Measurements from ENCODE around the gene EMCN. TPM values are rescaled to one million over a fixed set of nuclear protein-coding genes. Genes with fewer than 3 reads are reported as not detected.
"Not testable (repeated sequence)": the region's sequence is repeated elsewhere in the genome, so short reads cannot be mapped to it uniquely, and the experiment has no call there.

The EMCN gene
- total RNA-seq, 1 donor from 2014 or later = 53.3 TPM

GRCh38 chr4:100547541-100548199 is 29.8 kb upstream of the EMCN start:
- no peak overlapping the region for H3K4me3 ChIP-seq
- no peak overlapping the region for H3K27ac ChIP-seq
- DNase-seq = no peak
- intact Hi-C loops (cut with DNase I) = no loop called here
- TF ChIP-seq CTCF (IDR thresholded peaks at IDR 0.05) = no peak
- H3K4me1 ChIP-seq = no peaks in the 10 kb centered on the region
- H3K36me3 ChIP-seq = no peaks in the 10 kb centered on the region
- ATAC-seq = no peak
- no peaks in the 10 kb centered on the region for H3K9me3 ChIP-seq
- H3K27me3 ChIP-seq (ENCODE audit: low read depth) = no peaks in the 10 kb centered on the region

DNA sequence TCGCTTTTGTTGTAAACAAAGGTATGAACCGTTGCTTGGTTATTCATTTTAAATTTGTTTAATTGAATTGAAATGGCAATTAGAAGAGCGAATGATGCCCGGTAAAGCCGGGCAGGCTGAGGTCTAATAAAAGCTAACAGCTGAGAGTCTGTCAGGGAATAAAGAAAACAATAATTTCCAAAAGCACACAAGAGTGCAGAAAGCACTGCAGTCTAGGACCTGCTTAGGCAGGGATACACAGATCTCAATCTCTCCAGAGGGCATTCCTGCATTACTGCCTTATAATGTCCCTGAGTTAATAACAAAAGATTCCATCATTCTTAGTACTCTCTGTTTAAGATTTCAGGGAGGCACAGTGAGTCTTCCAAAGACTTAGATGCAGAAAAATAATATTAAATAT is 27.6 kb upstream of the EMCN start:
- H3K27ac ChIP-seq = no peak overlapping the region
- H3K4me3 ChIP-seq = no peak overlapping the region
- no peak for DNase-seq
- intact Hi-C loops (cut with DNase I) = no loop called here
- H3K9me3 ChIP-seq = no peaks in the 10 kb centered on the region
- no peaks in the 10 kb centered on the region for H3K36me3 ChIP-seq
- ATAC-seq = no peak
- no peak for TF ChIP-seq CTCF (IDR thresholded peaks at IDR 0.05)
- no peaks in the 10 kb centered on the region for H3K27me3 ChIP-seq (ENCODE audit: low read depth)
- no peaks in the 10 kb centered on the region for H3K4me1 ChIP-seq

- intact Hi-C loops (cut with DNase I) = no loop called here
- DNase-seq (no peak), ATAC-seq (no peak)
- no peak for TF ChIP-seq CTCF (IDR thresholded peaks at IDR 0.05)
- Histone ChIP-seq H3K9me3 (peaks cover 5% of the 10 kb centered on the region), H3K36me3 (no peaks in the 10 kb centered on the region), H3K4me1 (no peaks in the 10 kb centered on the region), H3K27ac (no peak overlapping the region), H3K27me3 (ENCODE audit: low read depth) (no peaks in the 10 kb centered on the region), H3K4me3 (no peak overlapping the region)
Measured at GRCh38 chr4:100540131-100540530, 22.3 kb upstream of the EMCN start.

- Histone ChIP-seq H3K36me3 (no peaks in the 10 kb centered on the region), H3K9me3 (peaks cover 5% of the 10 kb centered on the region), H3K4me1 (no peaks in the 10 kb centered on the region), H3K27me3 (ENCODE audit: low read depth) (no peaks in the 10 kb centered on the region), H3K27ac (no peak overlapping the region), H3K4me3 (no peak overlapping the region)
- TF ChIP-seq CTCF (IDR thresholded peaks at IDR 0.05) = no peak
- DNase-seq (no peak), ATAC-seq (no peak)
- intact Hi-C loops (cut with DNase I) = no loop called here
Measured at GRCh38 chr4:100539706-100540105, 21.9 kb upstream of the EMCN start.

- H3K9me3 ChIP-seq = peaks cover 5% of the 10 kb centered on the region
- no peaks in the 10 kb centered on the region for H3K36me3 ChIP-seq
- no peaks in the 10 kb centered on the region for H3K27me3 ChIP-seq (ENCODE audit: low read depth)
- H3K4me3 ChIP-seq = no peak overlapping the region
- no peak for TF ChIP-seq CTCF (IDR thresholded peaks at IDR 0.05)
- intact Hi-C loops (cut with DNase I) = no loop called here
- no peak overlapping the region for H3K27ac ChIP-seq
- DNase-seq (no peak), ATAC-seq (no peak)
- H3K4me1 ChIP-seq = no peaks in the 10 kb centered on the region
Measured at GRCh38 chr4:100533741-100534140, 15.9 kb upstream of the EMCN start.

DNA sequence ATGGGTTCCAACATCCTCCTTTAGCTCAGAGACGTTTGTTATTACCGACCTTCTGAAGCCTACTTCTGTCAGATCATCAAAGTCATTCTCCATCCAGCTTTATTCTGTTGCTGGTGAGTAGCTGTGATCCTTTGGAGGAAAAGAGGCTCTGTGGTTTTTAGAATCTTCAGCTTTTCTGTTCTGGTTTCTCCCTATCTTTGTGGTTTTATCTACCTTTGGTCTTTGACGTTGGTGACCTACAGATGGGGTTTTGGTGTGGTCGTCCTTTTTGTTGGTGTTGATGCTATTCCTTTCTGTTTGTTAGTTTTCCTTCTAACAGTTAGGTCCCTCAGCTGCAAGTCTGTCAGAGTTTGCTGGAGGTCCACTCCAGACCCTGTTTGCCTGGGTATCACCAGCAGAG is 12.3 kb upstream of the EMCN start:
- intact Hi-C loops (cut with DNase I); ATAC-seq: not testable (repeated sequence)

More for the DNA sequence above, 12.3 kb upstream of the EMCN start:
- H3K36me3 ChIP-seq; H3K4me1 ChIP-seq; DNase-seq; H3K27ac ChIP-seq; H3K27me3 ChIP-seq (ENCODE audit: low read depth); H3K9me3 ChIP-seq; H3K4me3 ChIP-seq: not testable (repeated sequence)
